ENCODE data around the gene FAM78A.
"Not testable (repeated sequence)": the region's sequence is repeated elsewhere in the genome, so short reads cannot be mapped to it uniquely, and the experiment has no call there.

Gene FAM78A

GRCh38 chr9:131280660-131281059 lies 4.3 kb upstream of the FAM78A start:
- DNase-seq = no peak

- no peak for DNase-seq
Observed at GRCh38 chr9:131279863-131280570, 3.7 kb upstream of the FAM78A start.

GRCh38 chr9:131279196-131279862 lies 3.0 kb upstream of the FAM78A start:
- DNase-seq = no peak

GRCh38 chr9:131278702-131279111 lies 2.4 kb upstream of the FAM78A start:
- DNase-seq = no peak

- DNase-seq = no peak
Observed at GRCh38 chr9:131277910-131278701, 1.8 kb upstream of the FAM78A start.

- no peak for DNase-seq
Observed at GRCh38 chr9:131277287-131277909, 1.1 kb upstream of the FAM78A start.

GRCh38 chr9:131276891-131277286 lies 579 bp upstream of the FAM78A start:
- DNase-seq = no peak

GRCh38 chr9:131275332-131276093 lies 797 bp downstream of the FAM78A start:
- DNase-seq = no peak

- no peak for DNase-seq
Observed at GRCh38 chr9:131274674-131275331, 1.5 kb downstream of the FAM78A start.

- DNase-seq = no peak
Observed at GRCh38 chr9:131273856-131274673, 2.2 kb downstream of the FAM78A start.

- no peak for DNase-seq
Observed at GRCh38 chr9:131273146-131273855, 3.0 kb downstream of the FAM78A start.

GRCh38 chr9:131272212-131272611 lies 4.1 kb downstream of the FAM78A start:
- no peak for DNase-seq

- DNase-seq = no peak
Observed at GRCh38 chr9:131271506-131271931, 4.8 kb downstream of the FAM78A start.

GRCh38 chr9:131271016-131271273 lies 5.4 kb downstream of the FAM78A start:
- DNase-seq = not testable (repeated sequence)

- no peak for DNase-seq
Observed at GRCh38 chr9:131270171-131271015, 5.9 kb downstream of the FAM78A start.

GRCh38 chr9:131266266-131267229 lies 9.8 kb downstream of the FAM78A start:
- no peak for DNase-seq

GRCh38 chr9:131264231-131264630 lies 12.1 kb downstream of the FAM78A start:
- no peak for DNase-seq

GRCh38 chr9:131263701-131264100 lies 12.6 kb downstream of the FAM78A start:
- no peak for DNase-seq

- not testable (repeated sequence) for DNase-seq
Observed at GRCh38 chr9:131263033-131263343, 13.3 kb downstream of the FAM78A start.
